Erythroblast (primary cell): ENCODE data around the gene SLC29A1.

Experiments used
- GATA1 ChIP-seq: IDR thresholded peaks from 2 replicates; pipeline ENCODE4 v1.6.1; 2011; ENCODE audit warnings: low read depth, mild to moderate bottlenecking, control low read depth, low read length, moderate library complexity
- POLR2A ChIP-seq: IDR thresholded peaks from 2 replicates; pipeline ENCODE4 v1.6.1; 2011; ENCODE audit warnings: mild to moderate bottlenecking, low read length

- TF ChIP-seq POLR2A (no peak), GATA1 (no peak)
Measured at GRCh38 chr6:44273617-44274016, 50.2 kb downstream of the SLC29A1 start.
